GM18505 (cell line): ENCODE results near the gene NFE2L1.

ENCODE experiments used
- ATAC-seq: cut with Tn5 transposase; IDR thresholded peaks from one replicate; pipeline ENCODE4 v1.9.1; 2021; ENCODE audit not compliant: unreplicated experiment
- POLR2A ChIP-seq: IDR thresholded peaks from 4 replicates; pipeline ENCODE4 v1.6.1; 2011; ENCODE audit warnings: borderline replicate concordance; ENCODE audit not compliant: insufficient read depth, insufficient read length; ENCODE audit errors: extremely low read depth

Gene NFE2L1

GRCh38 chr17:48093341-48094045 is 45.3 kb downstream of the NFE2L1 start:
- no peak for TF ChIP-seq POLR2A
- no peak for ATAC-seq

GRCh38 chr17:48095611-48096010 is 47.5 kb downstream of the NFE2L1 start:
- TF ChIP-seq POLR2A, result no peak
- ATAC-seq, result no peak

- no peak for ATAC-seq
- no peak for TF ChIP-seq POLR2A
Measured at GRCh38 chr17:48100160-48100559, 52.0 kb downstream of the NFE2L1 start.

GRCh38 chr17:48100591-48101011 is 52.4 kb downstream of the NFE2L1 start:
- no peak for ATAC-seq
- TF ChIP-seq POLR2A, result no peak

GRCh38 chr17:48101012-48101720 is 53.0 kb downstream of the NFE2L1 start, which contains the start of gene CBX1:
CBX1 (minus strand) TSS chr17:48101478; CDS start chr17:48077004, 24,474 bp downstream.
- no peak for TF ChIP-seq POLR2A
- ATAC-seq, result peak; percentile 84

GRCh38 chr17:48102043-48102750 is 54.0 kb downstream of the NFE2L1 start:
- TF ChIP-seq POLR2A, result no peak
- ATAC-seq, result no peak

- TF ChIP-seq POLR2A, result no peak
- no peak for ATAC-seq
Measured at GRCh38 chr17:48102798-48103715, 54.9 kb downstream of the NFE2L1 start.

- TF ChIP-seq POLR2A, result no peak
- no peak for ATAC-seq
Measured at GRCh38 chr17:48104440-48104839, 56.3 kb downstream of the NFE2L1 start.

GRCh38 chr17:48106802-48107136 is 58.6 kb downstream of the NFE2L1 start:
- no peak for TF ChIP-seq POLR2A
- ATAC-seq, result no peak

- peak; percentile 91 for TF ChIP-seq POLR2A
Measured at GRCh38 chr17:48107137-48108055, 59.2 kb downstream of the NFE2L1 start, which contains the start of gene SNX11. SNX11 (plus strand) TSS chr17:48107766; CDS start chr17:48112044, 4,278 bp downstream.

GRCh38 chr17:48110761-48111160 is 62.6 kb downstream of the NFE2L1 start:
- TF ChIP-seq POLR2A, result no peak
- ATAC-seq, result no peak

More at GRCh38 chr17:48107137-48108055, 59.2 kb downstream of the NFE2L1 start, which contains the start of gene SNX11:
- peak; percentile 74 for ATAC-seq
